HCT116 (cell line): ENCODE results near the gene ENDOG. TPM values are rescaled to one million over a fixed set of nuclear protein-coding genes. Genes with fewer than 3 reads are reported as not detected.

Experiments
- ATAC-seq: fragments of 200-7000 bp; cut with Tn5 transposase; 2 replicates; pipeline ENCODE4 v1.9.1; 2020; ENCODE audit warnings: mild to moderate bottlenecking, moderate library complexity
- BruUV-seq: library from RNA; stranded (reverse); fragments of 400-500 nt; replicated peaks from 2 replicates; lab custom pipeline; 2021; lab: Mats Ljungman, UMichigan
- CTCF ChIA-PET: fragments of 300-600 bp; sonication (Branson Sonifier 250); formaldehyde crosslinking; loops from one replicate; lab custom pipeline; 2021; ENCODE audit warnings: antibody characterized with exemption; lab: Charles Lee
- POLR2A ChIA-PET: fragments of 300-600, 350-600 bp; sonication (Branson Sonifier 250); formaldehyde crosslinking; loops from one replicate; lab custom pipeline; 2021; ENCODE audit warnings: antibody characterized with exemption; lab: Charles Lee
- RAD21 ChIA-PET, 2 experiments: fragments of 300-600 bp; sonication (Branson Sonifier 250); formaldehyde crosslinking; loops; one replicate each; lab custom pipeline; 2023; ENCODE audit warnings: low total read pairs in 2 of 2; ENCODE audit not compliant: uncharacterized antibody in 2 of 2, unreplicated experiment in 2 of 2, low non-redundant PET in 1 of 2; lab: Charles Lee
- DNase-seq: peaks from one replicate; pipeline ENCODE4 v3.0.0-alpha.2; 2010; ENCODE audit warnings: low read depth, low spot score
- H2AFZ ChIP-seq: fragments of 200-600 bp; shearing (Covaris generic), sonication (generic); 2 replicates; pipeline ENCODE4 v1.6.1; 2017; ENCODE audit warnings: low read depth, mixed run types, mixed read lengths, antibody characterized with exemption, low read length; ENCODE audit not compliant: poor library complexity, severe bottlenecking
- H3K27ac ChIP-seq: 2 replicates; pipeline ENCODE4 v1.5.1; 2012; ENCODE audit warnings: low read depth, low read length
- H3K27me3 ChIP-seq: fragments of 200-600 bp; sonication (generic); 2 replicates; pipeline ENCODE4 v1.6.1; 2016; ENCODE audit warnings: mixed run types, low read length, mixed read lengths; ENCODE audit not compliant: insufficient read depth
- H3K36me3 ChIP-seq, 2 experiments: fragments of 200-500 bp in 1 of 2; fragments of 200-600 bp in 1 of 2; sonication (Bioruptor generic) in 1 of 2; sonication (generic) in 1 of 2; 2 replicates each; pipeline versions ENCODE4 v1.5.1 to v1.6.1; 2014 to 2016; ENCODE audit warnings: low read length in 2 of 2, inconsistent platforms in 1 of 2, mixed read lengths in 1 of 2, mixed run types in 1 of 2; ENCODE audit not compliant: insufficient read depth in 2 of 2, control insufficient read depth in 1 of 2
- H3K4me1 ChIP-seq, 2 experiments: fragments of 200-600 bp in 1 of 2; sonication (generic) in 1 of 2; 2 replicates each; pipeline versions ENCODE4 v1.5.1 to v1.6.1; 2012 to 2017; ENCODE audit warnings: low read length in 2 of 2, inconsistent platforms in 1 of 2, mild to moderate bottlenecking in 1 of 2, mixed read lengths in 1 of 2, mixed run types in 1 of 2, moderate library complexity in 1 of 2; ENCODE audit not compliant: insufficient read depth in 2 of 2, control insufficient read depth in 1 of 2
- H3K4me2 ChIP-seq: fragments of 200-600 bp; sonication (generic); 2 replicates; pipeline ENCODE4 v1.6.1; 2017; ENCODE audit warnings: mixed run types, low read length, mixed read lengths
- H3K4me3 ChIP-seq, 2 experiments: fragments of 200-600 bp in 1 of 2; sonication (generic) in 1 of 2; replicated peaks in 1 of 2; 2 replicates each; pipeline ENCODE4 v1.5.1; 2011 to 2016; ENCODE audit warnings: low read length in 2 of 2, control low read depth in 1 of 2, low read depth in 1 of 2, mild to moderate bottlenecking in 1 of 2, mixed read lengths in 1 of 2, mixed run types in 1 of 2
- H3K79me2 ChIP-seq: fragments of 200-600 bp; sonication (generic); 2 replicates; pipeline ENCODE4 v1.6.1; 2017; ENCODE audit warnings: mild to moderate bottlenecking, mixed run types, low read length, moderate library complexity, mixed read lengths; ENCODE audit not compliant: insufficient read depth
- H3K9ac ChIP-seq: fragments of 200-600 bp; sonication (generic); 2 replicates; pipeline ENCODE4 v1.6.1; 2016; ENCODE audit warnings: low read length, mixed read lengths
- H3K9me2 ChIP-seq: fragments of 200-600 bp; sonication (generic), shearing (Covaris generic); 2 replicates; pipeline ENCODE4 v1.6.1; 2017; ENCODE audit warnings: mixed run types, mild to moderate bottlenecking, moderate library complexity; ENCODE audit not compliant: insufficient read depth
- H3K9me3 ChIP-seq, 2 experiments: fragments of 200-500 bp in 1 of 2; fragments of 200-600 bp in 1 of 2; sonication (Bioruptor generic) in 1 of 2; sonication (generic) in 1 of 2; 2 replicates each; pipeline ENCODE4 v1.6.1; 2014 to 2017; ENCODE audit warnings: low read length in 2 of 2, mixed read lengths in 2 of 2, inconsistent platforms in 1 of 2, low read depth in 1 of 2, mild to moderate bottlenecking in 1 of 2, mixed run types in 1 of 2, moderate library complexity in 1 of 2; ENCODE audit not compliant: control insufficient read depth in 1 of 2, insufficient read depth in 1 of 2
- H4K20me1 ChIP-seq: fragments of 200-600 bp; sonication (generic), shearing (Covaris generic); 2 replicates; pipeline ENCODE4 v1.6.1; 2017; ENCODE audit warnings: mixed run types, mild to moderate bottlenecking, moderate library complexity; ENCODE audit not compliant: insufficient read depth
- CEBPB ChIP-seq: IDR thresholded peaks from 2 replicates; pipeline ENCODE4 v1.6.1; 2012; ENCODE audit warnings: low read depth
- CTCF ChIP-seq, 3 experiments: fragments of 200-600 bp in 1 of 3; sonication (generic) in 1 of 3; IDR thresholded peaks in 2 of 3; conservative IDR thresholded peaks in 1 of 3; 2 replicates each; pipeline ENCODE4 v1.5.1; 2012 to 2017; ENCODE audit warnings: low read depth in 2 of 3, low read length in 2 of 3, antibody characterized with exemption in 1 of 3, borderline replicate concordance in 1 of 3, control low read depth in 1 of 3, mild to moderate bottlenecking in 1 of 3, mixed read lengths in 1 of 3, mixed run types in 1 of 3, moderate library complexity in 1 of 3; ENCODE audit not compliant: insufficient read depth in 1 of 3
- EZH2 ChIP-seq: fragments of 200-600 bp; sonication (generic); IDR thresholded peaks from 2 replicates; pipeline ENCODE4 v1.6.1; 2017; ENCODE audit warnings: antibody characterized with exemption, mixed run types
- EZH2phosphoT487 ChIP-seq: fragments of 200-600 bp; IDR thresholded peaks from 2 replicates; pipeline ENCODE4 v1.6.1; 2018; ENCODE audit warnings: antibody characterized with exemption, borderline replicate concordance
- FOSL1 ChIP-seq: IDR thresholded peaks from 2 replicates; pipeline ENCODE4 v1.6.1; 2012; ENCODE audit warnings: low read depth
- JUND ChIP-seq: IDR thresholded peaks from 2 replicates; pipeline ENCODE4 v1.6.1; 2012
- MAX ChIP-seq: IDR thresholded peaks from 2 replicates; pipeline ENCODE4 v1.6.1; 2012
- SIN3A ChIP-seq: IDR thresholded peaks from 2 replicates; pipeline ENCODE4 v1.6.1; 2012; ENCODE audit warnings: low read depth
- SRF ChIP-seq: IDR thresholded peaks from 2 replicates; pipeline ENCODE4 v1.6.1; 2012; ENCODE audit warnings: low read depth
- YY1 ChIP-seq: IDR thresholded peaks from 2 replicates; pipeline ENCODE4 v1.6.1; 2011; ENCODE audit warnings: low read length, low read depth, moderate library complexity, mild to moderate bottlenecking; ENCODE audit not compliant: insufficient replicate concordance; ENCODE audit errors: extremely low read depth
- ZFX ChIP-seq: fragments of 450-650 bp; IDR thresholded peaks from 2 replicates; pipeline ENCODE4 v1.6.1; 2017
- ZNF274 ChIP-seq: fragments of 200-500 bp; sonication (Bioruptor generic); IDR thresholded peaks from 2 replicates; pipeline ENCODE4 v1.6.1; 2014; ENCODE audit warnings: mild to moderate bottlenecking, low read depth, low read length, inconsistent platforms
- intact Hi-C: fragments of 100-400 bp; cut with micrococcal nuclease; formaldehyde crosslinking; loops from 2 replicates; pipeline ENCODE4 v1.10.0; 2022
- total RNA-seq: library from RNA; stranded (reverse); gene quantifications from one replicate; pipeline ENCODE4 v1.2.1, GENCODE V29; 2021; ENCODE audit not compliant: unreplicated experiment
- TF ChIP-seq, protein P1 (sequence below): IDR thresholded peaks from 2 replicates; pipeline ENCODE4 v1.6.1; 2011; ENCODE audit warnings: mild to moderate bottlenecking, low read length, moderate library complexity; ENCODE audit not compliant: insufficient replicate concordance; ENCODE audit errors: extremely low read depth
- TF ChIP-seq, protein P2 (sequence below): IDR thresholded peaks from 2 replicates; pipeline ENCODE4 v1.6.1; 2012; ENCODE audit warnings: low read depth

Gene ENDOG
- total RNA-seq, 1 experiment from 2014 or later, result 27.2 TPM

- TF ChIP-seq, protein P1, sequence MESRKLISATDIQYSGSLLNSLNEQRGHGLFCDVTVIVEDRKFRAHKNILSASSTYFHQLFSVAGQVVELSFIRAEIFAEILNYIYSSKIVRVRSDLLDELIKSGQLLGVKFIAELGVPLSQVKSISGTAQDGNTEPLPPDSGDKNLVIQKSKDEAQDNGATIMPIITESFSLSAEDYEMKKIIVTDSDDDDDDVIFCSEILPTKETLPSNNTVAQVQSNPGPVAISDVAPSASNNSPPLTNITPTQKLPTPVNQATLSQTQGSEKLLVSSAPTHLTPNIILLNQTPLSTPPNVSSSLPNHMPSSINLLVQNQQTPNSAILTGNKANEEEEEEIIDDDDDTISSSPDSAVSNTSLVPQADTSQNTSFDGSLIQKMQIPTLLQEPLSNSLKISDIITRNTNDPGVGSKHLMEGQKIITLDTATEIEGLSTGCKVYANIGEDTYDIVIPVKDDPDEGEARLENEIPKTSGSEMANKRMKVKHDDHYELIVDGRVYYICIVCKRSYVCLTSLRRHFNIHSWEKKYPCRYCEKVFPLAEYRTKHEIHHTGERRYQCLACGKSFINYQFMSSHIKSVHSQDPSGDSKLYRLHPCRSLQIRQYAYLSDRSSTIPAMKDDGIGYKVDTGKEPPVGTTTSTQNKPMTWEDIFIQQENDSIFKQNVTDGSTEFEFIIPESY, result no peak
- TF ChIP-seq CEBPB (no peak), CTCF (IDR thresholded peaks at IDR 0.05 in 2 of 3, conservative IDR thresholded peaks at IDR 0.05 in 1 of 3; ENCODE audit: borderline replicate concordance in 1 of 3, insufficient read depth in 1 of 3, low read depth in 2 of 3, low read length in 2 of 3) (no peak), FOSL1 (no peak), ZFX (no peak), ZNF274 (no peak), SIN3A (no peak), EZH2 (no peak)
Observed at GRCh38 chr9:128861501-128861900, 43.2 kb downstream of the ENDOG start (continued).

- Histone ChIP-seq H3K9ac (no peak overlapping the region), H3K79me2 (no peaks in the 10 kb centered on the region), H3K27ac (no peak overlapping the region), H3K9me2 (no peaks in the 10 kb centered on the region), H3K4me2 (no peak overlapping the region), H3K27me3 (no peaks in the 10 kb centered on the region), H2AFZ (no peak overlapping the region), H3K9me3 (no peaks in the 10 kb centered on the region), H4K20me1 (no peaks in the 10 kb centered on the region), H3K4me1 (peaks cover 2 to 7% of the 10 kb centered on the region in 2 experiments; a peak in 3 of 4 replicates), H3K36me3 (no peaks in the 10 kb centered on the region), H3K4me3 (no peak overlapping the region)
- RAD21 ChIA-PET, result no interaction called here
- BruUV-seq, result no TSS peak
- no peak for DNase-seq
- POLR2A ChIA-PET, result no interaction called here
- ATAC-seq, result no peak
- CTCF ChIA-PET, result interaction anchor here (1.0 to 1.2 kb wide), 3 partner anchors 9 to 66 kb away, joined by 3 to 7 read pairs (median 3); no protein-coding TSS in a partner anchor
- intact Hi-C loops, result no loop called here
- no peak for TF ChIP-seq EZH2
- TF ChIP-seq, protein P1, result no peak
- TF ChIP-seq CEBPB, result no peak
- TF ChIP-seq SRF, result no peak
- no peak for TF ChIP-seq JUND
- no peak for TF ChIP-seq YY1
- TF ChIP-seq, protein P2, sequence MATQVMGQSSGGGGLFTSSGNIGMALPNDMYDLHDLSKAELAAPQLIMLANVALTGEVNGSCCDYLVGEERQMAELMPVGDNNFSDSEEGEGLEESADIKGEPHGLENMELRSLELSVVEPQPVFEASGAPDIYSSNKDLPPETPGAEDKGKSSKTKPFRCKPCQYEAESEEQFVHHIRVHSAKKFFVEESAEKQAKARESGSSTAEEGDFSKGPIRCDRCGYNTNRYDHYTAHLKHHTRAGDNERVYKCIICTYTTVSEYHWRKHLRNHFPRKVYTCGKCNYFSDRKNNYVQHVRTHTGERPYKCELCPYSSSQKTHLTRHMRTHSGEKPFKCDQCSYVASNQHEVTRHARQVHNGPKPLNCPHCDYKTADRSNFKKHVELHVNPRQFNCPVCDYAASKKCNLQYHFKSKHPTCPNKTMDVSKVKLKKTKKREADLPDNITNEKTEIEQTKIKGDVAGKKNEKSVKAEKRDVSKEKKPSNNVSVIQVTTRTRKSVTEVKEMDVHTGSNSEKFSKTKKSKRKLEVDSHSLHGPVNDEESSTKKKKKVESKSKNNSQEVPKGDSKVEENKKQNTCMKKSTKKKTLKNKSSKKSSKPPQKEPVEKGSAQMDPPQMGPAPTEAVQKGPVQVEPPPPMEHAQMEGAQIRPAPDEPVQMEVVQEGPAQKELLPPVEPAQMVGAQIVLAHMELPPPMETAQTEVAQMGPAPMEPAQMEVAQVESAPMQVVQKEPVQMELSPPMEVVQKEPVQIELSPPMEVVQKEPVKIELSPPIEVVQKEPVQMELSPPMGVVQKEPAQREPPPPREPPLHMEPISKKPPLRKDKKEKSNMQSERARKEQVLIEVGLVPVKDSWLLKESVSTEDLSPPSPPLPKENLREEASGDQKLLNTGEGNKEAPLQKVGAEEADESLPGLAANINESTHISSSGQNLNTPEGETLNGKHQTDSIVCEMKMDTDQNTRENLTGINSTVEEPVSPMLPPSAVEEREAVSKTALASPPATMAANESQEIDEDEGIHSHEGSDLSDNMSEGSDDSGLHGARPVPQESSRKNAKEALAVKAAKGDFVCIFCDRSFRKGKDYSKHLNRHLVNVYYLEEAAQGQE, result no peak
- no peak for TF ChIP-seq EZH2phosphoT487
- TF ChIP-seq ZFX, result no peak
- TF ChIP-seq MAX, result no peak
Observed at GRCh38 chr9:128862401-128862851, 44.1 kb downstream of the ENDOG start.
